ENCODE results near the gene PUS3. TPM values are rescaled to one million over a fixed set of nuclear protein-coding genes. Genes with fewer than 3 reads are reported as not detected.

Gene PUS3
- total RNA-seq, 1 donor from 2014 or later = 31.3 TPM

GRCh38 chr11:125942771-125943428, 39.9 kb upstream of the PUS3 start:
- peak in 1 of 2 donors; percentile 52 for DNase-seq (ENCODE audit: low spot score in 2 of 2)
- no peaks in the 10 kb centered on the region for H3K36me3 ChIP-seq
- intact Hi-C loops (cut with DNase I) = loop anchor here (5.0 kb wide), 1 partner anchor 249 kb away; no protein-coding TSS in a partner anchor
- TF ChIP-seq CTCF (IDR thresholded peaks at IDR 0.05) = no peak
- H3K9me3 ChIP-seq = no peaks in the 10 kb centered on the region
- H3K27me3 ChIP-seq = no peaks in the 10 kb centered on the region
- H3K4me3 ChIP-seq = no peak overlapping the region
- H3K4me1 ChIP-seq = no peaks in the 10 kb centered on the region
- no peak overlapping the region for H3K27ac ChIP-seq

GRCh38 chr11:125941619-125942611, 38.9 kb upstream of the PUS3 start:
- Histone ChIP-seq H3K4me3 (no peak overlapping the region), H3K4me1 (no peaks in the 10 kb centered on the region), H3K36me3 (no peaks in the 10 kb centered on the region), H3K27me3 (no peaks in the 10 kb centered on the region), H3K27ac (no peak overlapping the region), H3K9me3 (no peaks in the 10 kb centered on the region)
- intact Hi-C loops (cut with DNase I) = loop anchor here (5.0 kb wide), 1 partner anchor 250 kb away; no protein-coding TSS in a partner anchor
- no peak for DNase-seq (ENCODE audit: low spot score in 2 of 2)
- TF ChIP-seq CTCF (IDR thresholded peaks at IDR 0.05) = peak in 2 of 3 experiments; percentile 16 to 48

- Histone ChIP-seq H3K9me3 (no peaks in the 10 kb centered on the region), H3K36me3 (no peaks in the 10 kb centered on the region), H3K4me1 (no peaks in the 10 kb centered on the region), H3K27me3 (no peaks in the 10 kb centered on the region), H3K27ac (no peak overlapping the region), H3K4me3 (no peak overlapping the region)
- intact Hi-C loops (cut with DNase I) = loop anchor here (5.0 kb wide), 1 partner anchor 251 kb away; no protein-coding TSS in a partner anchor
- peak in 1 of 2 donors; percentile 21 for DNase-seq (ENCODE audit: low spot score in 2 of 2)
- no peak for TF ChIP-seq CTCF (IDR thresholded peaks at IDR 0.05)
Observed at GRCh38 chr11:125941267-125941618, 38.2 kb upstream of the PUS3 start.

GRCh38 chr11:125940145-125940544, 37.1 kb upstream of the PUS3 start:
- Histone ChIP-seq H3K4me1 (no peaks in the 10 kb centered on the region), H3K36me3 (no peaks in the 10 kb centered on the region), H3K27ac (no peak overlapping the region), H3K4me3 (no peak overlapping the region), H3K9me3 (no peaks in the 10 kb centered on the region), H3K27me3 (no peaks in the 10 kb centered on the region)
- intact Hi-C loops (cut with DNase I) = loop anchor here (5.0 kb wide), 1 partner anchor 252 kb away; no protein-coding TSS in a partner anchor
- DNase-seq (ENCODE audit: low spot score in 2 of 2) = no peak
- TF ChIP-seq CTCF (IDR thresholded peaks at IDR 0.05) = no peak

GRCh38 chr11:125939081-125939521, 36.1 kb upstream of the PUS3 start:
- no peaks in the 10 kb centered on the region for H3K36me3 ChIP-seq
- no peaks in the 10 kb centered on the region for H3K9me3 ChIP-seq
- H3K27ac ChIP-seq = no peak overlapping the region
- H3K27me3 ChIP-seq = no peaks in the 10 kb centered on the region
- no peaks in the 10 kb centered on the region for H3K4me1 ChIP-seq
- intact Hi-C loops (cut with DNase I) = no loop called here
- no peak for TF ChIP-seq CTCF (IDR thresholded peaks at IDR 0.05)
- no peak for DNase-seq (ENCODE audit: low spot score in 2 of 2)
- H3K4me3 ChIP-seq = no peak overlapping the region
